HG03521 (cell line): Measurements from ENCODE around the gene LYZ.
"Not testable (repeated sequence)": the region's sequence is repeated elsewhere in the genome, so short reads cannot be mapped to it uniquely, and the experiment has no call there.

ENCODE experiments used
- ATAC-seq: cut with Tn5 transposase; IDR thresholded peaks from one replicate; pipeline ENCODE4 v1.9.1; 2021; ENCODE audit warnings: mild to moderate bottlenecking, moderate library complexity; ENCODE audit not compliant: unreplicated experiment

Gene LYZ

DNA sequence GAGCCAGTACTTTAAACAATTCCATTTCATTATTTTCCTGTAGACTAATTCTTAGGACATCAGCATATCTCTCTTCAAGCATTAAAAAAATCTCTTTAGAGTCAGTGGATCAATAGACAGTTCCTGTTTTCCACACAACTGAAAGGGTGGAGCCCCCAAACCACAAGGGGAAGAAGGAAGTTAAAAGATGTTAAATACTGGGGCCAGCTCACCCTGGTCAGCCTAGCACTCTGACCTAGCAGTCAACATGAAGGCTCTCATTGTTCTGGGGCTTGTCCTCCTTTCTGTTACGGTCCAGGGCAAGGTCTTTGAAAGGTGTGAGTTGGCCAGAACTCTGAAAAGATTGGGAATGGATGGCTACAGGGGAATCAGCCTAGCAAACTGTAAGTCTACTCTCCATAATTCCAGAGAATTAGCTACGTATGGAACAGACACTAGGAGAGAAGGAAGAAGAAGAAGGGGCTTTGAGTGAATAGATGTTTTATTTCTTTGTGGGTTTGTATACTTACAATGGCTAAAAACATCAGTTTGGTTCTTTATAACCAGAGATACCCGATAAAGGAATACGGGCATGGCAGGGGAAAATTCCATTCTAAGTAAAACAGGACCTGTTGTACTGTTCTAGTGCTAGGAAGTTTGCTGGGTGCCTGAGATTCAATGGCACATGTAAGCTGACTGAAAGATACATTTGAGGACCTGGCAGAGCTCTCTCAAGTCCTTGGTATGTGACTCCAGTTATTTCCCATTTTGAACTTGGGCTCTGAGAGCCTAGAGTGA, at the start of gene LYZ:
TSS of gene LYZ (plus strand) at position 220 of the 777 bp plus-strand sequence. CDS start at position 248, 28 bp downstream.
- no peak for ATAC-seq

DNA sequence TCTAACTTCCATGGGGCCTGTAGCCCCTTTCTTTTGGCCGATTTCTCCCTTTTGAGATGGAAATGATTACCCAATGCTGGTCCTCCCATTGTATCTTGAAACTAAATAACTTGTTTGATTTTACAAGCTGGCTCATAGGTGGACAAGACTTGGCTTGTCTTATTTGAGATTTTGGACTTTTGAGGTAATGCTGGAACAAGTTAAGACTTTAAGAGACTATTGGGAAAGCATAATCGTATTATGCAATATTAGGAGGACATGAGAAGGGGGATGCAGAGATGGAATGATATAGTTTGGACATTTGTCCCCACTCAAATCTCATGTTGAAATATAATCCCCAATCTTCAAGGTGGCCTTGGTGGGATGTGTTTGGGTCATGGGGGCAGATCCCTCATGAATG, 49.2 kb upstream of the LYZ start:
- no peak for ATAC-seq

DNA sequence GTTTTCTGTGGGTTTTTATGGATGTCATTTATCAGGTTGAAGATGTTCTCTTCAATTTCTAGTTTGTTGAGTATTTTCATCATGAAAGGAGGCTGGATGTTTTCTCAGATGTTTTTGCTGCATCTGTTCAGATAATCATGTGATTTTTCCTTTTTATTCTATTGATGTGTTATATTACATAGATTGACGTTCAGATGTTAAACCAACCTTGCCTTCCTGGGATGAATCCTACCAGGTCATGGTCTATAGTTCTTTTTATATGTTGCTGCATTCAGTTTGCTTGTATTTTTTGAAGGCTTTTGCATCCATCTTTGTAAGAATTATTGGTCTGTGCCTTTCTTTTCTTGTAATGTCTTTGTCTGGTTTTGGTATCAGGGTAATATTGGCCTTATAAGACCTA, 43.9 kb upstream of the LYZ start:
- ATAC-seq = no peak

- ATAC-seq = no peak
Measured at GRCh38 chr12:69309461-69309860, 38.7 kb upstream of the LYZ start.

DNA sequence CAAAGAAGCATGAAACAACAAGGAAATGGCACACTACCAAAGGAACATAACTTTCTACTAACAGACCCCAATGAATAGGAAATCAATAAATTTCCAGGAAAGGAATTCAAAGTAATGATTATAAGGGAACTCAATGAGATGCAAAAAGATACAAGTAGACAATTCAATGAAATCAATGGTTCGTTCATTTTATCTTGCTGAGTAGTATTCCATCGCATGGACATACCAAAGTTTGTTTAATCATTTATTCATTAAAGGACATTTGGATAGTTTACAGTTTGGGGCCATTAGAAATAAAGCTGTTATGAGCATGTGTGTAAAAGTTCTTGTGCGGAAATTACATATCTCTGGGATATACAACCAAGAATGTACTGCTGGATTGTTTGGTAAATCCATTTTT, 35.0 kb upstream of the LYZ start:
- no peak for ATAC-seq

DNA sequence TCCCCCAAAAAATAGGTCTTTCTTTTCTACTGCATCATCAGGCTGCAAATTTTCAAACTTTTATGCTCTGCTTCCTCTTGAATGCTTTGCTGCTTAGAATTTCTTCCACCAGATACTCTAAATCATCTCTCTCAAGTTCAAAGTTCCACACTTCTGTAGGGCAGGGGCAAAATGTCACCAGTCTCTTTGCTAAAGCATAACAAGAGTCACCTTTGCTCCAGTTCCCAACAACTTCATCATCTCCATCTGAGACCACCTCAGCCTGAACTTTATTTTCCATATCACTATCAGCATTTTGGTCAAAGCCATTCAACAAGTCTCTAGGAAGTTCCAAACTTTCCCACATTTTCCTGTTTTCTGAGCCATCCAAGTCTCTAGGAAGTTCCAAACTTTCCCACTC, 31.4 kb upstream of the LYZ start:
- ATAC-seq = not testable (repeated sequence)

DNA sequence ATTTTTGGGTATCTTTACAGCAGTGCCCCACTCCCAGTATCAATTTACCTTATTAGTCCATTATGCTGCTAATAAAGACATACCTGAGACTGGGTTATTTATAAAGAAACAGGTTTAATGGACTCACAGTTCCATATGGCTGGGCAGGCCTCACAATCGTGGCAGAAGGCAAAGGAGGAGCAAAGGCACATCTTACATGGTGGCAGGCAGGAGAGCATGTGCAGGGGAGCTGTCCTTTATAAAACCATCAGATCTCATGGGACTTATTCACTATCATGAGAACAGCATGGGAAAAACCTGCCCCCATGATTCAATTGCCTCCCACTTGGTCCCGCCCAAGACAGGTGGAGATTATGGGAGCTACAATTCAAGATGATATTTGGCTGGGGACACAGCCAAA, 30.9 kb upstream of the LYZ start:
- ATAC-seq = not testable (repeated sequence)

GRCh38 chr12:69318225-69318624, 30.0 kb upstream of the LYZ start:
- ATAC-seq = no peak

- ATAC-seq = no peak
Measured at GRCh38 chr12:69321351-69321750, 26.8 kb upstream of the LYZ start.

DNA sequence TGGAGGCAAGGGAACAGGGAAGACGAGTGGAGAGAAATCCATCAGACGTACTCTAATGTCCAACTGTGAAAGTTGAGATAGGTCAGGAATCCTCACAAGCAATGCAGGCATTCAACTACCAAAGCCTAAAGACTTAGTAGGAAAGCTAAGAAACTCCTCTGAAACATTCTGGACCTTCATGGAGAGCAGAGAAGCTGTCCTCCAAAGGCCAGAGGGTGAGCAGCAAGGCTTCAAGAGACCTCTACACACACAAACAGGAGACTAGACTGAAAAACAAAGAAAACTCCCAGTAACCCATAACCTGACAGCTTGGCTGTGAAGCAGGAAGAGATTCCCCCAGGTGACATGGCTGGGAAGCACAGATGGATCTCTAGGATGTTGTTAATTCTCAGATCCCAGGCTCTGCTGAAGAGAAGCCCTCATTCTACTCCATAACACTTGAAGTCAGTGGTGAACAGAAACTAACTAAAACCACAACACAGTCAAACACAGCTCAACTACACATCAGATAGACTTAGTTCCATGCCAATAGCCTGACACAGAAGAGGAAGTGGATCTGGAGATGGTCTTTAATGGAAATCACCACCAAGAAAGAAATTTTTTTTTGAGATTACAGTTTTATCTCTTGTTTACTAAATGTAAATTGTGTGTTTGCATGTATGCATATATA, 23.2 kb upstream of the LYZ start:
- ATAC-seq = peak; percentile 75

DNA sequence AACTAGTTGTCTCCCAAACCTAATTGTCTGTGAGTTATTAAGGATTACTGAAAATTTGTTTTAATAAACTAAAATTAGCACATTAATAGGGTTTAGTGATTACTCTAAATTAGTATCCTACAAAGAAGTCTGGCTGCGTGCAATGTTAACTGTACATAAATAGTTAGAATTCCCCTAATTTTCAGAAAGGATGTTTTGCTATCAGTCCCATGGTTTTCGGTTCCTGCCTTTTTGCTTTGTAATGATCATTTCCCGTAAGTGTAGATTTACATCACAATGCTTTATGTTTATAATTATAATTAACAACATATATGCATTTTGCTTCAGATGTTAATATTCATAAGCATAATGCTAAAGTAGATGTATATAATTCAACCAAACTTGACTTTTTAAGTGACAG, 19.8 kb upstream of the LYZ start:
- ATAC-seq = no peak

- no peak for ATAC-seq
Measured at GRCh38 chr12:69329669-69330428, 18.3 kb upstream of the LYZ start.

GRCh38 chr12:69330475-69331473, 17.4 kb upstream of the LYZ start:
- no peak for ATAC-seq

- no peak for ATAC-seq
Measured at GRCh38 chr12:69331519-69331908, 16.7 kb upstream of the LYZ start.

DNA sequence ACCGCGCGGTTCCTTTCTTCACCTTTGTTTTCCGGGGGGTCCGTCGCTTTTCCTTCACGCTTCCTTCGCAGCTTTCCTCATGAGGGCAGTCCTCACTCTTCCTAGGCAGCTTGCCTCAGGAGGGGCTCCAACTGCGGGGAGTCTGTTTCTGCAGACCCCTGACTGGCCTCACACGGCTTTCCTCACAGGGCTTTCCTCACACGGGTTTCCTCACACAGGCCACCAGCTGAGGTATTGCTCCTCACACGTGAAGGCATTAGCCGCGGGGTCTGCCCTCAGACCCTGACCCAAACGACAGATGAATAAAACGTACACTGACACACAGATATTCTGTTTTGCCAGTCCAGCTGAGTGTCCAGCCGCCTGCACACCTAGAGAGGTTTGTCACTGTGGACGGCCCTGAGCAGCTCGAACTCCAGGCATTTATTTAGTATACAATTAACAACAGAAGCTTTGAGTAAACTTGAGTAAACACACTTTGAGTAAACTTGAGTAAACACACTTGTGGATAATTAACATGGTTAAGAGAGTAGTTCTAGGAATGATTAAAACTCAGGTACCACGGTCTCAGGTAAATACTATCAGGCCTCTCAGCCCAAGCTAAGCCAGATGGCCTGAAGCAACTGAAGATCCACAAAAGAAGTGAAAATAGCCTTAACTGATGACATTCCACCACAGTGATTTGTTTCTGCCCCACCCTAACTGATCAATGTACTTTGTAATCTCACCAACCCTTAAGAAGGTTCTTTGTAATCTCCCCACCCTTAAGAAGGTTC, 16.1 kb upstream of the LYZ start:
- no peak for ATAC-seq

DNA sequence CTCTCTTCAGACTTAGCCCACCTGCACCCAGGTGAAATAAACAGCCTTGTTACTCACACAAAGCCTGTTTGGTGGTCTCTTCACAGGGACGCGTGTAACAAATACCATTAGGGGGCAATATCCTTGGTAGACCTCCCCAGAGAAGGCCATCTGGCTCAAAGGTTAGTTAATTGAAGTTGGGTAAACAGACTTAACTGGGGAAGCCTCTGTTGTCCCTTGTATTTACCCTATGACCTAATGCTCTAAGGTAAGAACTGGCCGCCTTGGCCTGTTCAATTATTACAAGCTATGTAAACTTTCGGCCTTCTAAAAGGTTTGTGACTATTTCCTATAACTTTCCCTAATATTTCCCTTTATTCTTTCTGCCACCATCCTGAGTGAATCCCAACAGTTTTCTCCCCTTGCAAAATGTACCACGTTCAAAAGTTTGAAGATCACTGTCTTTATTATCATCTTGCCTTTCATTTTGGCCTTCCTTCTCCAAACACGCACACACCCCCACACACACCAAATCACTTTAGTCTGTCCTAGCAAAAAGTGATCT, 15.3 kb upstream of the LYZ start:
- no peak for ATAC-seq

DNA sequence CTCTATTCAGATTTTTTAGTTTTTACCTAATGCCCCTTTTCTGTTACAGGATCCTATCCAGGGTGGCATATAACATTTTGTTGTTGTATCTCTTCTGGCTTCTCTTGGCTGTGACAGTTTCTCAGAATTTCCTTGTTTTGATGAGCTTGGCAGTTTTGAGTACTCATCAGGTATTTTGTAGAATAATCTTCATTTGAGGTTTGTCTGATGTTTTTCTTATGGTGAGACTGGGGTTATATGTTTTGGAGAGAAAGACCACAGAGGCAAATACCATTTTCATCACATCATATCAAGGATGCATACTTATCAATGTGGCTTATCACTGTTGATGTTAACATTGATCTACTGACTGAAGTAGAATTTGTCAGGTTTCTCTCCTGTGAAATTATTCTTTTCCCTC, 14.0 kb upstream of the LYZ start:
- no peak for ATAC-seq

DNA sequence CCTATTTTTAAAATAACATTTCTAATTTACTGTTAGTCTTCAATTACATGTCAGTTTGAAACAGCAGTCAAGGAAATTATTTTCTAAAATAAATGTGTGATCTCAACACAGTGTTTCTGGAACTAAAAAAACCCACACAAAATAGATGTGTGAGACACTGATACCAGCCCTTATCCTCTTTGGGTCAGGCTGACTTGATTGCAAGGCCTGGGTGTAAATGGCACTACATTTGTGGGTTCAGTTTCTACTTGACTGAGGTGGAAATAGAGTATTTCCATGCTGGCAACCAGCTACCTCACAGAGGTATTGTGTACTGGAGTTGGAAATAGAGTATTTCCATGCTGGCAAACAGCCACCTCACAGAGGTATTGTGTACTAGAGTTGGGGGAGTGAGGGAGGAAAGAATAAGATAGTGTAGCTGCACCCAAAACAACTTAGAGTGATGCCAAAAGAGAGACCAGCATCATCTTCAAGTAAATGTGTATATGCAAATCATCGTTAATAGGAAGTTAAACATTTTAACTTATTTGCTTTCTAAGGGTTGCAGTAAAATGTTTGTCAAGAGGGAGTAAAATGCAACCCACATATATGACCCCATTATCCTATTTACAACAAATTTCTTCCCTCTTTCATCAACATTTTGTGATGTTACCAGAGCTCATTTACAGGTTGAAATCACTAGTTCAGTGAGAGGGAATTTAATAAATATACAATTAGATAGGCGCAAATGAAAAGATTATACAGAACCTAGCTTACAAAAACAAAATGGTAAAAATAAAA, 10.7 kb upstream of the LYZ start:
- no peak for ATAC-seq
